NB4 (cell line): ENCODE measurements around the gene TMEM121.

Source experiments
- DNase-seq: peaks from one replicate; pipeline ENCODE4 v3.0.0; 2010; ENCODE audit warnings: low read depth
- H3K4me3 ChIP-seq: one replicate; pipeline ENCODE4 v1.5.1; 2011; ENCODE audit warnings: mild to moderate bottlenecking, low read depth, low read length, moderate library complexity
- MYC ChIP-seq: IDR thresholded peaks from 2 replicates; pipeline ENCODE4 v1.6.1; 2011; ENCODE audit warnings: low read depth, low read length
- POLR2A ChIP-seq: IDR thresholded peaks from 2 replicates; pipeline ENCODE4 v1.6.1; 2011; ENCODE audit warnings: mild to moderate bottlenecking; ENCODE audit not compliant: insufficient read length; ENCODE audit errors: extremely low read depth
- TF ChIP-seq, protein P1 (sequence below): IDR thresholded peaks from 2 replicates; pipeline ENCODE4 v1.6.1; 2011; ENCODE audit warnings: low read depth, low read length
- TF ChIP-seq, protein P2 (sequence below): IDR thresholded peaks from one replicate; pipeline ENCODE4 v1.5.1; 2012; ENCODE audit warnings: low read depth, low read length

TMEM121 gene

DNA sequence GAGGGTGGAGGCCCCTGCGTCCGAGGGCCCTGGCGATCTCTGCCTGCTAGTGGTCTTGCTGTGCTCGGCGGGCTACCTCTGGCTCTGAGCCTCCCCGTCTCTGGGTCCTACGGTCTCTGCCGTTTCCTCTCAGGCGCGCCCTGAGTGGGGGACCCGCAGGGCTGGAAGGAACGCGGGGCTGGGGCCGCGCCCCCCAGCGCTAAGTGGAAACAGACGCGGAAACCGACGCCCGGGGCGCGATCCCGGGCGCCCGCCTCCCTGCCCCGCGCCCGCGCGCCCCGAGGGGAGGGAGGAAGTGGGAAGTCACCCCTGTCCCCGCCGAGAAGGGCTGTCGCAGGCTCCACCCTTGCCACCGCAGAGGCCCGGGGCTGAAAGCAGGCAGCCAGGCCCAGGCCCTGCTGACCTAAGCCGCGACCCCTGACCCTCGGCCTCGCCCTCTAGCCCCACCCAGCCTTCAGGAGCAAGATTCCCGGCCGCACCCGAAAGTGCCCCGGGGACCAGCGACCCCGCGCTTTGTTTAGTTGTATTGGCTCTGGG is 38.9 kb upstream of the TMEM121 start:
- DNase-seq: peak; percentile 55
- TF ChIP-seq, protein P1, sequence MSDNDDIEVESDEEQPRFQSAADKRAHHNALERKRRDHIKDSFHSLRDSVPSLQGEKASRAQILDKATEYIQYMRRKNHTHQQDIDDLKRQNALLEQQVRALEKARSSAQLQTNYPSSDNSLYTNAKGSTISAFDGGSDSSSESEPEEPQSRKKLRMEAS: no peak
- TF ChIP-seq, protein P2, sequence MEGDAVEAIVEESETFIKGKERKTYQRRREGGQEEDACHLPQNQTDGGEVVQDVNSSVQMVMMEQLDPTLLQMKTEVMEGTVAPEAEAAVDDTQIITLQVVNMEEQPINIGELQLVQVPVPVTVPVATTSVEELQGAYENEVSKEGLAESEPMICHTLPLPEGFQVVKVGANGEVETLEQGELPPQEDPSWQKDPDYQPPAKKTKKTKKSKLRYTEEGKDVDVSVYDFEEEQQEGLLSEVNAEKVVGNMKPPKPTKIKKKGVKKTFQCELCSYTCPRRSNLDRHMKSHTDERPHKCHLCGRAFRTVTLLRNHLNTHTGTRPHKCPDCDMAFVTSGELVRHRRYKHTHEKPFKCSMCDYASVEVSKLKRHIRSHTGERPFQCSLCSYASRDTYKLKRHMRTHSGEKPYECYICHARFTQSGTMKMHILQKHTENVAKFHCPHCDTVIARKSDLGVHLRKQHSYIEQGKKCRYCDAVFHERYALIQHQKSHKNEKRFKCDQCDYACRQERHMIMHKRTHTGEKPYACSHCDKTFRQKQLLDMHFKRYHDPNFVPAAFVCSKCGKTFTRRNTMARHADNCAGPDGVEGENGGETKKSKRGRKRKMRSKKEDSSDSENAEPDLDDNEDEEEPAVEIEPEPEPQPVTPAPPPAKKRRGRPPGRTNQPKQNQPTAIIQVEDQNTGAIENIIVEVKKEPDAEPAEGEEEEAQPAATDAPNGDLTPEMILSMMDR: no peak
- TF ChIP-seq MYC (no peak), POLR2A (no peak)
- no peak overlapping the region for H3K4me3 ChIP-seq

DNA sequence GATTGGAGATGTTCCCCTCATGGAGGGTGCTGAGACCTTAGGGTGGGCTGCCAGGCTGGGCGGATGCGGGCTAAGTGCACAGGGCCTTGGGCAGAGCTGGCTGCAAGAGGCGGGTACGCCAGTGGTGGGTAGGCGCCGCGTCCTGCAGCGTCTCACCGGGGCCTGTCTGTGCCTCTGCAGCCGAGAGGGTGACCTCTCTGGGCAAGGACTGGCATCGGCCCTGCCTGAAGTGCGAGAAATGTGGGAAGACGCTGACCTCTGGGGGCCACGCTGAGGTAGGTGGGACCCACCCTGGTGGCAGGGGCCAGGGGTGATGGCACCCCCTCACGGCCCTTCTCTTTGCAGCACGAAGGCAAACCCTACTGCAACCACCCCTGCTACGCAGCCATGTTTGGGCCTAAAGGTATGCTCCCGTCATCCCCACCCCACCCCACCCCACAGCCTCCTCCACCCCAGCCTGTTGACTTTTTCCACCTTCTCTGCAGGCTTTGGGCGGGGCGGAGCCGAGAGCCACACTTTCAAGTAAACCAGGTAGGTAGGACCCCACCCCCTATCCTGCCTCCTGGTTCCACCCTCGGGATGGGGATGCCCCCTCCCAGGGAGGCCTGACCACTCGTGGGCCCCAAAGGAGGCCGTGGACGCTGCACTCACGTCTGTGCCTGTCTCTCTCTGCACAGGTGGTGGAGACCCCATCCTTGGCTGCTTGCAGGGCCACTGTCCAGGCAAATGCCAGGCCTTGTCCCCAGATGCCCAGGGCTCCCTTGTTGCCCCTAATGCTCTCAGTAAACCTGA is 38.2 kb upstream of the TMEM121 start:
- TF ChIP-seq MYC: no peak
- TF ChIP-seq, protein P2: no peak
- no peak overlapping the region for H3K4me3 ChIP-seq
- no peak for DNase-seq

DNA sequence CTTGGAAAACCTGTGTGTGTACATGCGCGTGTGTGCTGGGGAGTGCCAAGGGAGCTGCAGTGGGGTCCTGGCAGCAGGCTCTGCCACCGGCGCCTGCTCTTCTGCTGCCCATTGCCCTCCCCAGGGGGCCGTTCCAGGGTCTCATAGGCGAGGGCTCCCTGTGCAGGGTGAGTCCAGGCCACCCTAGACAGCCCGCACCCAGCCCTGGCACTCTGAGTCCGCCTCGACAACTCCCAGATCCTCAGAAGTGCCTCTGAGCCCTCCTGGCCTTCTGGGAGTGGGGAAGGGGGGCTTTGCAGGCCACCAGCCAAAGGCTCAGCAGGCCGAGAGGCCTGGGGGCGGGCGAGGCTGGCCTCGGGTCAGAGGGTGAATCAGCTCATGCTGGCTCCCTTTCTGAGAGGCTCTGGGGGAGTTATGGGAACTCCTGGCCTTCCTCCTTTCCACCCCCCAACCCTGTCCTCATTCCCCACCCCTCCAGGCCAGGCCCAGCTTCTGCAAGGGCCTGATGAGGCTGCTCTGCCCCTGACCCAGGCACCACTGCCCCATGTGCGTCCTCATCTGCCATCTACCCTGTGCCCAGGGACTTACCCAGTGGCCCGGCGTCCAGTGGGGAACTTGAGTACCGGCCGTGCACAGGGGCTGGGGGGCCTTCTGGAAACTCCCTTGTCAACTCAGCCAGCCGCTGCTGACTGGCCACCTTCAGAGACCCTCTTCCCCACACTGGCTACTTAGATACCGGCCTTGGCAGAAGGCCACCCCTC is 37.4 kb upstream of the TMEM121 start:
- no peak for DNase-seq
- no peak overlapping the region for H3K4me3 ChIP-seq
- TF ChIP-seq, protein P1: no peak
- no peak for TF ChIP-seq MYC
- TF ChIP-seq, protein P2: no peak

DNA sequence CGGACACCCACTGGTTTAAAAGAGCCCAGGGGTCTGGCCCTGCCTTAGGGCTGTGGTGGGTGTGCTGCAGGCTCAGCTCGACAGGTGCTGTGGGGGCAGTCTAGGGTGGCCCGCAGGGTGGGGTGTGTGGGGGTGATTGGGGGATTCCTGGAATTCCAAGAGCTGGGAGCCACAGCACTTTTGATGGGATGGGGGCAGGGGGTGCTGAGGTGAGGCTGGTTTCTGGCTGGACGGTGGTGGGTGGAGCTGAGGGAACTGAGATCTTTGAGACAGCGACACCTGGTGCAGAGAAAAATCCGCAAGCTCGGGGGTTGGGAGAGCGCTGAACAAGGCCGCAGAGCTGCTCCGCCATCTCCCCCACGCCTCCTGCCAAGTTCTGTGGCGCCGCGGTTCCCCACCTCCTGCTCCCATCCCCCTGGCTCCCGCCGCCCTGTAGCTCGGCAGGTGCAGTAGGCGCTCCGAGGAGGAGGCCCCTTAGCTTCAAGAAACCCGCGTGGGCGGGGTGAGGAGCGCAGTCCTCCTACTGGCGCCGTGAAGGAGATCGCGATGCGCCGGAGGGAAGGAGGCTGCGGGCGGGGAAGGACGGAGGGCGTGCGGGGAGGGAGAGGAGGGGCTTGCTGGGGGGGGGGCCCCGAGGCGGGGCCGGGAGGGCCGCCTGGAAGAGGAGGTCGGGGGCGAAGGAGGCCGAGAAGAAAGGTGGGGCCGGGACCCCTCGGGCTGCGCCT is 36.7 kb upstream of the TMEM121 start:
- DNase-seq: peak; percentile 90
- TF ChIP-seq, protein P1: peak; percentile 57
- TF ChIP-seq POLR2A (no peak), MYC (peak; percentile 61; the same call in 1 of the 2 replicates)
- TF ChIP-seq, protein P2: peak; percentile 50
- H3K4me3 ChIP-seq: peak overlapping the region; percentile 46

DNA sequence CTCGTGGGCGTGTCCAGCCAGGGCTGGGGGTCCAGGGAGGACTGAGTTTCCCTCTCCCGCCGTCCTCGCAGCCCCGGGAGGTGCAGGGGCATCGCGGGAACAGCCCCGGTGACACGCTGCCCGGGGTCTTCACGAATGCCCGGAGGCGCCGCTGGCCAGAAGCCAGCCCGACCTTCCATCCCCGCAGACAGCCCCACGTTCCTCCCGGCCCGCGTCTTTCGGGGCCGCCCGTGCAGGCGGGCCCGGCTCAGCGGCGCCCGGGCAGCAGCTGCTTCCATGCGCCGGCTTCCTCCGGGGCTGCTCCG is 36.2 kb upstream of the TMEM121 start:
- no peak for DNase-seq
- TF ChIP-seq POLR2A (no peak), MYC (no peak)
- TF ChIP-seq, protein P1: no peak
- TF ChIP-seq, protein P2: no peak
- H3K4me3 ChIP-seq: peak overlapping the region; percentile 46
